Aorta (tissue), 5 donors: ENCODE results near the gene RPL37A. TPM values are rescaled to one million over a fixed set of nuclear protein-coding genes. Genes with fewer than 3 reads are reported as not detected.

Source experiments
- ATAC-seq: fragments of 200-7000 bp; cut with Tn5 transposase; one replicate; pipeline ENCODE4 v1.9.1; 2022; ENCODE audit warnings: moderate library complexity; ENCODE audit not compliant: low FRiP score
- DNase-seq, 2 donors: peaks; one replicate each; pipeline ENCODE4 v3.0.0-alpha.2; 2020
- H3K27ac ChIP-seq, 2 donors: one replicate each; pipeline ENCODE4 v1.5.1; 2013; ENCODE audit warnings: low read length in 2 of 2, mild to moderate bottlenecking in 2 of 2, moderate library complexity in 2 of 2, control low read depth in 1 of 2, inconsistent platforms in 1 of 2, low read depth in 1 of 2
- H3K27me3 ChIP-seq, 2 donors: one replicate each; pipeline ENCODE4 v1.6.1; 2013; ENCODE audit warnings: control low read depth in 1 of 2, low read length in 1 of 2, mild to moderate bottlenecking in 1 of 2, moderate library complexity in 1 of 2; ENCODE audit not compliant: insufficient read depth in 2 of 2, control insufficient read depth in 1 of 2
- H3K36me3 ChIP-seq, 2 donors: one replicate each; pipeline ENCODE4 v1.6.1; 2013; ENCODE audit warnings: control low read depth in 1 of 2, low read length in 1 of 2, mild to moderate bottlenecking in 1 of 2; ENCODE audit not compliant: insufficient read depth in 2 of 2, control insufficient read depth in 1 of 2
- H3K4me1 ChIP-seq, 2 donors: one replicate each; pipeline ENCODE4 v1.6.1; 2013; ENCODE audit warnings: low read length in 2 of 2, control low read depth in 1 of 2, mild to moderate bottlenecking in 1 of 2, moderate library complexity in 1 of 2; ENCODE audit not compliant: insufficient read depth in 2 of 2, control insufficient read depth in 1 of 2
- H3K4me3 ChIP-seq, 2 donors: one replicate each; pipeline ENCODE4 v1.5.1; 2013; ENCODE audit warnings: low read length in 2 of 2, control low read depth in 1 of 2, mild to moderate bottlenecking in 1 of 2
- H3K9me3 ChIP-seq: one replicate; pipeline ENCODE4 v1.6.1; 2013; ENCODE audit warnings: mild to moderate bottlenecking, low read length; ENCODE audit not compliant: control insufficient read depth
- WGBS, 2 donors: extraction: QIAGEN DNeasy Blood & Tissue Kit; methylation state at CpG; one replicate each; pipeline ENCODE4 v1.1.7; 2013; 5-methylcytosine and 5-hydroxymethylcytosine counted together
- intact Hi-C, 2 donors: fragments of 100-400 bp; cut with DNase I; formaldehyde crosslinking; loops; one replicate each; pipeline versions ENCODE4 v1.14.2 to v1.15.0; 2022
- polyA plus RNA-seq, 2 donors: library from polyadenylated mRNA; stranded (reverse); fragments of 200-250 nt; gene quantifications; one replicate each; pipeline ENCODE4 v1.2.3, GENCODE V29; 2013
- total RNA-seq, 2 donors: library from RNA; stranded (reverse); fragmentation: NEBNext Ultra II Directional; extraction: Animal tissue kit (Norgen Biotek cat#: 25700); gene quantifications; one replicate each; pipeline ENCODE4 v1.2.1, GENCODE V29; 2021
- donor health status: healthy with polysubstance abuse.
- donor health status: Bipolar disorder and iron deficiency.
- donor health status: DM: no; HTN: no; CAD: no.
- donor health status: DM: no; HTN: no; CAD: no.
- donor health status: DM: yes; HTN: yes; CAD: no.

Gene RPL37A
- total and polyA plus RNA-seq, 4 donors: 1,684 to 6,118 (median 3,245) TPM

DNA sequence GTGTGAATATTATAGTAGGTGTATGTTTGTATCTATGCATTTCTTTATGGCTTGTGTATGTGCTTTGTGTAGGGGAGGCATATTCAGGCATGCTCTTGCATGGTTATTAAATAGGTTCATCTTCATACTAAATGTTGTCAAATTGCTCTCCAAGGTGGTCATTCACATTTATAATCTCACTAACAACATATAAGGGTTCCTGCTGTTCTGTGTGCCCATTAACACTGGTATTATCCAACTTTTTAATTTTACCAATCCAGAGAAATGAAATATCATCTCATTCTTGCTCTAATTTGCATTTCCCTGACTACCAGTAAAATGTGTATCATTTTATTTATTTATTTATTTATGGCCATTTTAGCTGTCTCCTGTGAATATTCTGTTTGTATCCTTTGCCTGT, 29.0 kb upstream of the RPL37A start:
- Histone ChIP-seq H3K36me3 (peaks cover 0 to 4% of the 10 kb centered on the region in 2 donors), H3K9me3 (no peaks in the 10 kb centered on the region), H3K27ac (no peak overlapping the region), H3K4me1 (no peaks in the 10 kb centered on the region), H3K27me3 (no peaks in the 10 kb centered on the region), H3K4me3 (no peak overlapping the region)
- ATAC-seq (no peak), DNase-seq (no peak)
- intact Hi-C loops: no loop called here

- no peaks in the 10 kb centered on the region for H3K4me1 ChIP-seq
- H3K36me3 ChIP-seq: peaks cover 0 to 12% of the 10 kb centered on the region in 2 donors
- ATAC-seq (no peak), DNase-seq (no peak)
- intact Hi-C loops: no loop called here
- H3K27ac ChIP-seq: no peak overlapping the region
- WGBS, 2 donors: 95 to 97% methylated on average over 3 of the region's 3 CpGs
- H3K9me3 ChIP-seq: no peaks in the 10 kb centered on the region
- no peak overlapping the region for H3K4me3 ChIP-seq
- H3K27me3 ChIP-seq: no peaks in the 10 kb centered on the region
Observed at GRCh38 chr2:216473187-216473586, 25.5 kb upstream of the RPL37A start.

GRCh38 chr2:216474925-216475670, 23.5 kb upstream of the RPL37A start:
- ATAC-seq: no peak
- H3K27ac ChIP-seq: no peak overlapping the region
- H3K9me3 ChIP-seq: no peaks in the 10 kb centered on the region
- H3K27me3 ChIP-seq: no peaks in the 10 kb centered on the region
- H3K36me3 ChIP-seq: peaks cover 0 to 17% of the 10 kb centered on the region in 2 donors
- intact Hi-C loops: no loop called here
- WGBS, 2 donors: 88 to 93% methylated on average over 12 of the region's 12 CpGs
- no peaks in the 10 kb centered on the region for H3K4me1 ChIP-seq
- no peak for DNase-seq
- H3K4me3 ChIP-seq: no peak overlapping the region

GRCh38 chr2:216475767-216476166, 22.9 kb upstream of the RPL37A start:
- no peaks in the 10 kb centered on the region for H3K4me1 ChIP-seq
- ATAC-seq (no peak), DNase-seq (no peak)
- no peak overlapping the region for H3K4me3 ChIP-seq
- no peaks in the 10 kb centered on the region for H3K9me3 ChIP-seq
- H3K36me3 ChIP-seq: peaks cover 2 to 17% of the 10 kb centered on the region in 2 donors
- intact Hi-C loops: no loop called here
- WGBS, 2 donors: 92% methylated on average over 6 of the region's 6 CpGs
- no peaks in the 10 kb centered on the region for H3K27me3 ChIP-seq
- no peak overlapping the region for H3K27ac ChIP-seq

DNA sequence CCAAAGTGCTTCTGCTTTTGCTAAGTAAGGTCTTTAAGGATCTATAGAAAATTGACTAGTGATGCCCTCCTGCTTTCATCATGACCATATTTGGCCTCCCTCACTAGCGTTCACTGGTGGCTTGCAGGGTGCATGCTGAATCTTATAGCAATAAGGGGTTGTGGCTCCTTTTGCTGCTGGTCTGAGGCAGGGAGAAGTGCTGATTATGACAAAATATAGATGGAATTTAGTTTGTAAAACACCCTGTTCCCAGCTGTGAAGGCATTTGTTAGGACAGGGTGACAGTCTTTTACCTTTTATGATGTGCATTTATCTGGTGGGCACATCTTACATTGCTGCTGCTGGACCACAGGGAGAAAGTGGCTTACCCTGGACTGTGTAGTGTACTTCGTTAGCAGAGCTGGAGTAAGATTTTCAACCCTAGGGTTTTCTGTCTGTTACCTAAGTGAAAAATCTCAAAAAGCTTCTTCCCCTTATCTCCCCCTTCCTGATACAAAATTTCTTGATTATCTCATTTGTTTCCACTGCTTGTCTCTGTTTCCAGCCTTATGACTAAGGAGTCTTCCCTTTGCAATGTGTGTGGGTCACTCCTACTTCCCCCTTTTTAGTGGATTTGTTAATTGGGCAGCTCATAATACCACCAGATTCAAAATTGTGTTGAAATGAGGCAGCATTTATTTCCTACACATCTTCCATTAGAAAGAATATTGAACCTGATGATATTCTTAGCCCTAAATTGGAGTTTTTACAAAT, 21.2 kb upstream of the RPL37A start:
- no peak overlapping the region for H3K27ac ChIP-seq
- DNase-seq (no peak), ATAC-seq (no peak)
- H3K27me3 ChIP-seq: no peaks in the 10 kb centered on the region
- WGBS, 2 donors: 62 to 82% methylated on average over 2 of the region's 2 CpGs
- H3K4me1 ChIP-seq: no peaks in the 10 kb centered on the region
- intact Hi-C loops: no loop called here
- no peaks in the 10 kb centered on the region for H3K9me3 ChIP-seq
- H3K4me3 ChIP-seq: no peak overlapping the region
- peaks cover 2 to 16% of the 10 kb centered on the region in 2 donors for H3K36me3 ChIP-seq

DNA sequence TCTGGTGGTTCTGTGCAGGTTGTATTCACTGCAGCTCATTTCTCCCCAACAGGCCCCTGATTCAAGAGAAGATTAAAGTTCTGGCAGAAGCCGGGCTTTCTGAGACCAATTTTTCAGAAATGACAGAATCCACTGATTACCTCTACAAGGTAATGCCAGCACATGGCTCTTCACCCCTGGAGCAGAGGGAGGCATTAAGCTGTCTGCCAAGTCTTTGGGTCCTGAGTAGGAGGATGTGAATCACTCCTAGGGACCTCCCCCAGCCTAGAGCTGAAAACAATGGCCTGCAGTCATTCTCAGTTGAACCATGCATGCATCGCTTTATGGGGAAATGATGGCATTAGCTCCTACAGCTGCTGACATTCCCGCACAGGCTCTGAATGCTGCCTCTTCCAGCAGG, 20.5 kb upstream of the RPL37A start:
- H3K4me3 ChIP-seq: no peak overlapping the region
- DNase-seq: no peak
- no peaks in the 10 kb centered on the region for H3K27me3 ChIP-seq
- H3K27ac ChIP-seq: no peak overlapping the region
- intact Hi-C loops: no loop called here
- ATAC-seq: no peak
- H3K4me1 ChIP-seq: no peaks in the 10 kb centered on the region
- no peaks in the 10 kb centered on the region for H3K9me3 ChIP-seq
- peaks cover 6 to 17% of the 10 kb centered on the region in 2 donors for H3K36me3 ChIP-seq
- WGBS, 2 donors: 80 to 85% methylated on average over 3 of the region's 3 CpGs

DNA sequence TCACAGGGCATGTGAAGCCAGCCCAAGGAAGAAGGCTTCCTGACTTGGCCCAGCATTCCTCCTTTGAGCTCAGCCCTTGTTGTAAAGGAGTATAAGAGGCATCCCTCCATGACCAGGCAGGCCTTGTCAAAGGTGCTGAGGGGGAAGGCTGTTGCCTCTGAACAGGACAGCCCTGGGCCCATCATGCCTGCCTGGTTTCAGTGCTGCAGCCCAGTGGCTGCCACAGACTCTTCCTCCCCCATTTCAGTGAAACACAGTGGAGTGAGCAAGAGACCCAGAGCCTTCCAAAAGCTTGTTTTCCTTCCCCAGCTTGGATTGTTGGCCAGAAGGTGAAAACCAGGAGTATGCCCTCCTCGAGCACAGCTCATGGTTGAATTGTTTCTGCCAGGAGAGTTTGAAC, 19.9 kb upstream of the RPL37A start:
- Histone ChIP-seq H3K4me3 (no peak overlapping the region), H3K9me3 (no peaks in the 10 kb centered on the region), H3K27ac (no peak overlapping the region), H3K4me1 (no peaks in the 10 kb centered on the region), H3K27me3 (no peaks in the 10 kb centered on the region), H3K36me3 (peaks cover 6 to 17% of the 10 kb centered on the region in 2 donors)
- no peak for DNase-seq
- intact Hi-C loops: no loop called here
- WGBS, 2 donors: 78 to 80% methylated on average over 1 of the region's 1 CpG
- ATAC-seq: no peak

DNA sequence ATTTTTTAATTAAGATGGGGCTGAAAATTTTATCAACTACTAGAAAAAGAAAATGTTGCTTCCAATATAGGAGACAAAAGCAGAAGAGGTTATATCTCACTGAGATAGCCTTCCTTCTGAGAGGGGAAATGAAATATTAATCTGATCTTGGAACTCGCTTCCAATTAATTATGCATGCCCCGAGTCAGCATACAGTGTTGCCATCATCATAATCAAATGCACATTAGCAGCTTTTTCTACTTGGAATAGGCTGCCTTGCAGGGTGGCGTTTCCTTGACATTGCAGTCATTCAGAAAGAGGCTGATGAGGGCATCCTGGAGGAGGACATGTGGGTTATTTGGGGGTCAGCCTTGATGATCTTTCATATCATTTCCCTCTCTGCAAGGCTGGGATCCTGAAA, 18.4 kb upstream of the RPL37A start:
- Histone ChIP-seq H3K27me3 (no peaks in the 10 kb centered on the region), H3K9me3 (no peaks in the 10 kb centered on the region), H3K36me3 (peaks cover 6 to 17% of the 10 kb centered on the region in 2 donors), H3K4me1 (no peaks in the 10 kb centered on the region), H3K4me3 (no peak overlapping the region), H3K27ac (no peak overlapping the region)
- 94 to 95% methylated on average over 3 of the region's 3 CpGs for WGBS, 2 donors
- DNase-seq (no peak), ATAC-seq (no peak)
- intact Hi-C loops: no loop called here

GRCh38 chr2:216482640-216483039, 16.0 kb upstream of the RPL37A start:
- Histone ChIP-seq H3K4me3 (no peak overlapping the region), H3K4me1 (no peaks in the 10 kb centered on the region), H3K36me3 (peaks cover 6 to 12% of the 10 kb centered on the region in 2 donors), H3K27ac (no peak overlapping the region), H3K27me3 (no peaks in the 10 kb centered on the region), H3K9me3 (no peaks in the 10 kb centered on the region)
- ATAC-seq (no peak), DNase-seq (no peak)
- 78 to 82% methylated on average over 2 of the region's 2 CpGs for WGBS, 2 donors
- intact Hi-C loops: no loop called here
